Occipital lobe (tissue), 2 donors: ENCODE measurements around the gene NOC2L. TPM values are rescaled to one million over a fixed set of nuclear protein-coding genes. Genes with fewer than 3 reads are reported as not detected.

Experiments
- DNase-seq: peaks from one replicate; lab custom pipeline; 2025; lab: John Stamatoyannopoulos, UW
- total RNA-seq: library from RNA; depleted of rRNA; stranded (reverse); fragments of >200 nt; gene quantifications from one replicate; pipeline ENCODE4 v1.2.3, GENCODE V29; 2014

NOC2L gene
- total RNA-seq, 1 donor from 2014 or later = 52.7 TPM

- DNase-seq = no peak
Observed at GRCh38 chr1:916173-917075, 42.6 kb downstream of the NOC2L start.

GRCh38 chr1:915295-916172 is 43.5 kb downstream of the NOC2L start:
- no peak for DNase-seq

- no peak for DNase-seq
Observed at GRCh38 chr1:914891-915280, 44.2 kb downstream of the NOC2L start.

- DNase-seq = no peak
Observed at GRCh38 chr1:914131-914890, 44.7 kb downstream of the NOC2L start.

- DNase-seq = no peak
Observed at GRCh38 chr1:913491-914130, 45.4 kb downstream of the NOC2L start.

- DNase-seq = no peak
Observed at GRCh38 chr1:912740-913301, 46.2 kb downstream of the NOC2L start.

GRCh38 chr1:911875-912739 is 46.9 kb downstream of the NOC2L start:
- DNase-seq = no peak

GRCh38 chr1:910881-911721 is 48.0 kb downstream of the NOC2L start:
- DNase-seq = no peak

GRCh38 chr1:910311-910880 is 48.7 kb downstream of the NOC2L start:
- no peak for DNase-seq

- DNase-seq = no peak
Observed at GRCh38 chr1:909861-910310, 49.2 kb downstream of the NOC2L start.

GRCh38 chr1:908661-909060 is 50.4 kb downstream of the NOC2L start:
- DNase-seq = no peak

- no peak for DNase-seq
Observed at GRCh38 chr1:907611-908451, 51.2 kb downstream of the NOC2L start.

GRCh38 chr1:906600-907420 is 52.2 kb downstream of the NOC2L start:
- DNase-seq = no peak

GRCh38 chr1:905811-906599 is 53.1 kb downstream of the NOC2L start:
- DNase-seq = no peak

GRCh38 chr1:905071-905749 is 53.8 kb downstream of the NOC2L start:
- DNase-seq = no peak
